Activated naive CD4-positive, alpha-beta T cell treated with anti-CD3 and anti-CD28 coated beads, Interleukin-2, amount 10 ng/mL, durations not matched to agents 7 days and 5 days (primary cell): ENCODE results near the gene ADRA2C.
A peak's percentile ranks its signal among the peaks of the same experiment; 100 is the strongest.

Experiments
- CTCF ChIA-PET: fragments of 350-600 bp; sonication (Branson Sonifier 250); formaldehyde crosslinking; loops from one replicate; lab custom pipeline; 2021; ENCODE audit warnings: antibody characterized with exemption; lab: Charles Lee
- DNase-seq: peaks from one replicate; pipeline ENCODE4 v3.0.0-alpha.2; 2020
- H3K27ac Mint-ChIP-seq: one replicate; pipeline ENCODE4 v1.8.0; 2021; ENCODE audit warnings: mild to moderate bottlenecking, moderate library complexity, mixed read lengths
- H3K27me3 Mint-ChIP-seq: one replicate; pipeline ENCODE4 v1.8.0; 2021; ENCODE audit warnings: mild to moderate bottlenecking, mixed read lengths
- H3K36me3 Mint-ChIP-seq: one replicate; pipeline ENCODE4 v1.8.0; 2021; ENCODE audit warnings: mixed read lengths
- H3K4me1 Mint-ChIP-seq: one replicate; pipeline ENCODE4 v1.8.0; 2021; ENCODE audit warnings: mixed read lengths
- H3K4me3 Mint-ChIP-seq: one replicate; pipeline ENCODE4 v1.8.0; 2021; ENCODE audit warnings: mild to moderate bottlenecking, moderate library complexity, mixed read lengths
- H3K9me3 Mint-ChIP-seq: one replicate; pipeline ENCODE4 v1.8.0; 2021; ENCODE audit warnings: mixed read lengths

ADRA2C gene

DNA sequence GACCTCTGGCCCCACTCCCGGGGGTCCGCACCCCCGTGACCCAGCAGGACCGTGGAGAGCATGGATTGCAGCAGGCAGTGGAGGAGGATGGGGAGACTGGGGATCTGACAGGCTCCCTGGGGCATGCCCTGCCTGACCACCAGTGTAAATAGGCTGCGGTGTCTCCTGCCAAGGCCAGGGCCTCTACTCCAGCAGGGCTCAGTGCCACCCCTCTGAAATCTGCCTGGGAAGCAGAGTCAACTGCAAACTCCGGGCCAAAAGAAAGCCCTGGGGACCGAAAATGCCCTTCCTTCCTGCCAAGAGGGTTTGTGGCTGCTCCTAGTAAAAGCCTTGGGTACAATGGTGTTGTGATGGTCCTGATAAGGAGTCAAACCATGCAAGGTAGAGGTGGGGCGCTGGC lies 6.4 kb downstream of the ADRA2C start:
- no peak for DNase-seq
- Mint-ChIP-seq H3K27ac (no peak overlapping the region), H3K9me3 (peaks cover under 1% of the 10 kb centered on the region), H3K4me1 (peaks cover 2% of the 10 kb centered on the region), H3K27me3 (peaks cover 37% of the 10 kb centered on the region), H3K4me3 (no peak overlapping the region), H3K36me3 (peaks cover under 1% of the 10 kb centered on the region)
- CTCF ChIA-PET, result no interaction called here

DNA sequence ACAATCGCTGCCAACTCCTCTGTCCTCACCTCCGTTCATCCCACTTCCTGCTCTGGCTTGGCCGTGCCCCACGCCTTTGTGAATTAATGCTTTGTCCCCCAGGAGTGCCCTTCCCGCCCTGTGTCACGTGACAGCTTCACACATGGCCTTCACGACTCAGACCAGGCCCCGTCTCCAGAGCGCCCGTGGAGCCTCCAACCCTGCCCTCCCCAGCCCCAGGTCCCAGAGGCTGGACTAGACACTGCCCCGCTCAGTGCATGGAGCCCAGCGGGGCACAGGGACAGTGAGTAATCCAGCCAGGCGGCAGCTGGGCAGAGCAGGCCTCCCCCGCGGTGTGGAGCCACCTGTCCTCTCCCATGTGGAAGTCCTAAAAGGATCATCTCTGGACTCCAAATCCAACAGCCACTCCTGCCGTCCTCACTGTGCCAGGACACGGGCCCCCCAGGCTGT lies 7.4 kb downstream of the ADRA2C start:
- Mint-ChIP-seq H3K27ac (no peak overlapping the region), H3K9me3 (no peaks in the 10 kb centered on the region), H3K4me1 (no peaks in the 10 kb centered on the region), H3K4me3 (no peak overlapping the region), H3K27me3 (peaks cover 27% of the 10 kb centered on the region), H3K36me3 (no peaks in the 10 kb centered on the region)
- CTCF ChIA-PET, result no interaction called here
- no peak for DNase-seq

DNA sequence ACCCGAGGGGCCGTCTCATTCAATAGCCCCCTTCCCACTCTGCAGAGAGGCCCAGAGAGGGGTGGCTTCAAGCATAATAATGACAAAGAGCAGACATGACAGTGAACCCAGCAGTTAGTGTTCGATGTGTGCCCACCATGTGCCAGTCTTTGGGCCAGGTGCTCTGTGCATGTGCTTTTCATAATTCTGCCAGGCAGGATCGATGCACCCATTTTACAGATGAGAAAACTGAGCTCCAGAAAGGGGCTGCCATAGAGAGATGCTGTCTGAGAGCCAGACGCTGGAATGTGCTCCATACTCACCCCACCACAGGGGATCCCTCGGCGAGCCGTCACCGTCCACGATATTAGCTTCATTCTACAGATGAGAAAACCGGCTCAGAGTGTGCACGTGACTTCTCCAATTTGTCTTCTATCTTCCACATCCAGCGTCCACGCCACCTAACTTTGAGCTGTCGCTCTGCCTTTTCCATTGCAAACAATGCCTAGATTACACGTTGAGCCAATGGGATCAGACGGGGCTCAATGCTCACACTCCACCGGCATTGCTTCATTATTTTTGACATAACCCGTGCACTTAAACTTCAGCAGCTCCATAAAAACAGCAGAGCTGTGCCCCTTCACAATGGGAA lies 8.2 kb downstream of the ADRA2C start:
- H3K9me3 Mint-ChIP-seq, result no peaks in the 10 kb centered on the region
- no peak for DNase-seq
- no peaks in the 10 kb centered on the region for H3K36me3 Mint-ChIP-seq
- H3K27me3 Mint-ChIP-seq, result peaks cover 19% of the 10 kb centered on the region
- CTCF ChIA-PET, result no interaction called here
- no peak overlapping the region for H3K4me3 Mint-ChIP-seq
- no peak overlapping the region for H3K27ac Mint-ChIP-seq
- H3K4me1 Mint-ChIP-seq, result no peaks in the 10 kb centered on the region

DNA sequence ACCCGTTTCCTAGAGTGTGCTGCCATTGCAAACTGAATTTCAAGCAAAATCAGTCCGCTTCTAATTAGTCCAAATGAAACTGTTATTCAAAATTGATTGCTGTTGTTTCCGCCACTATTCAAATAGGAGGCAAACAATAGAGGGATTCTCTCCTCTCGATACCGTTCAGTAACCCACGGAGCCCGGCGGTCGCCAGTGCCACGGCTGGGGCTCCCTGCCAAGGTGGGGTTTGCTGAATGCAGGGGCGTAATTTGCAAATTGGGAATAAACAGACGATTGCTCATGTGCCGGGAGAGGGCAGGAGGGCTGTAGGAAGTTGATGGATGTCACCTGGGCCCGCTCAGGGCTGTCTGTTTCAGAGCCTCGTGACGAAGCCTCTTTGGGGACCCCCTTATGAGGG lies 8.8 kb downstream of the ADRA2C start:
- Mint-ChIP-seq H3K9me3 (no peaks in the 10 kb centered on the region), H3K4me3 (no peak overlapping the region)

DNA sequence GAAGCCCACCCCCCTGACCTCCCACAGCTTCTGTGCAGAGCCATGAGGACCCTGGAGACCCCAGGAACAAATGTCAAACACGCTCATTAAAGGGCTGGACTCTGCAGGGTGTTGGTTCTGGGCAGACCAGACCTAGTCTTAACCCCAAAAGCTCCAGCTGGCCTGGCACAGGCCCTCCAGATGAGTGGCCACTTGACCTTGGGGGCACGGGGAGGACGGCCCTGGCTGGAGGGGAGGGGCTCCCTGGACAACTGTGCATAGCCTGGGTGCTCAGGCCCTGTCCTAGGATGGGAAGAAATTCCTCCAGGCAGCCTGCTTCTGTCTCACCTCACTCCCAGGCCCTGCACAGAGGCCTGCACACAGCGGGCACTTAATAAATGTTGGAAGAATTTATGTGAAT lies 9.4 kb downstream of the ADRA2C start:
- H3K27me3 Mint-ChIP-seq, result peaks cover 10% of the 10 kb centered on the region
- no peak overlapping the region for H3K4me3 Mint-ChIP-seq
- CTCF ChIA-PET, result no interaction called here
- no peaks in the 10 kb centered on the region for H3K9me3 Mint-ChIP-seq
- DNase-seq, result no peak
- no peak overlapping the region for H3K27ac Mint-ChIP-seq
- no peaks in the 10 kb centered on the region for H3K4me1 Mint-ChIP-seq
- H3K36me3 Mint-ChIP-seq, result no peaks in the 10 kb centered on the region

More for the DNA sequence above, 8.8 kb downstream of the ADRA2C start:
- Mint-ChIP-seq H3K36me3 (no peaks in the 10 kb centered on the region), H3K27ac (no peak overlapping the region), H3K27me3 (peaks cover 14% of the 10 kb centered on the region), H3K4me1 (no peaks in the 10 kb centered on the region)
- DNase-seq, result no peak
- CTCF ChIA-PET, result no interaction called here

DNA sequence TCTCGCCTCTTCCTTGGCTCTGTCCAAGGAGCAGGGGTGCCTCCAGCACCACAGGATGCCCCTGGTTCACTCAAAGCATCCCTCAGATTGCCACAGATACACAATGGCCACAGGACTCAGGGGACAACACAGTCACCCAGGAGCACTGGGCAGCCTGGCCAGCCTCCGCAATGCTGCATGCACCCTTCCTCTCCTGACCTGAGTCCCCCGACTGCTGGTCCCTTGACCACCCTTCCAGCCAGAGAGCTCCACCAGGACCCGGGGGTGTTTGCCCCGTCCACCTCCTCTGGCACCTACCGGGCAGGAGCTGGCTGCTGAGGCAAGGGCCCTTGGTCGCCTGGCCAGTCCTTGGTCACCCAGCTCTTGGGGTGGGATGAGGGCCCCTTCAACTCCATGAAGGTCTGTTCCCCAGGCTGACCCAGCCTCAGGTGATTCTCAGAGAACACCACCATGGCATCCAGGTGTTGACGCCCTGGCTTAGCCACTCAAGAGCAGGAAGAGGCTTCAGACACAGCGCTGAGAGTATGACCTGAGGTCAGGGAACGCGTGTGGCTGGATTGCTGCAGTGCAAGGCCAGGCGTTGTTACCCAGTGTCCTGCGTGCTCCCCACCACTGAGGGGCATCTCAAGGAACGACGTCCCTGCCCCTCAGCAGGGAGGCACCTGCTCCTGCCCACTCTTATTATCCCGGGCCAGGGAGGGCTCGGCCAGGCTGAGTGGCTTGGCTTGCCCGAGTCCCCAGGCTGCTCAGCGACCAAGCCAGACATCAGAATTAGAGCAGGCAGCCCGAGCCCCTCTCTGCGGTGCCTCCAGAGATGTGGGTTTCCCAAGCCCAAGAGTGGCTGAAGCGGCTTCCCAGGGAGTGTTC lies 10.2 kb downstream of the ADRA2C start:
- CTCF ChIA-PET, result no interaction called here
- no peak for DNase-seq
- Mint-ChIP-seq H3K4me3 (no peak overlapping the region), H3K27ac (no peak overlapping the region), H3K9me3 (peaks cover 5% of the 10 kb centered on the region), H3K36me3 (no peaks in the 10 kb centered on the region), H3K27me3 (peaks cover 2% of the 10 kb centered on the region), H3K4me1 (no peaks in the 10 kb centered on the region)

DNA sequence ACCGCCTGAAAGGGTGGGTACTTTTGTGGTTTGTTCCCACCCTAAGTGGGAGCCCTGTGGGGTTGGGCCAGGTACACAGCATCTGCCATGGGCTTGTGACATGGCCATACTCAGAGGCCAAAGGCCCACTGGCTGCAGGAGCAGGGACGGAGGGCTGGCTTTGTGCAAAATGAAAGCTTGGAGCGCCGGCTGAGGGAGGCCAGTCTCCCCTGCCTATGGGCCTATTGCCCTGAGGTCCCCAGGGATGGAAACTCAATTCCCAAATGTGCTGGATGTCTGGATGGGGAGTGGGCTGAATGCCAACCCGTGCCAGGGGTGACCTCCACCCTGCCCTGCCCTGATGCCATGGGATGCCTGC lies 10.8 kb downstream of the ADRA2C start:
- H3K9me3 Mint-ChIP-seq, result peaks cover 5% of the 10 kb centered on the region
- CTCF ChIA-PET, result no interaction called here
- no peak overlapping the region for H3K4me3 Mint-ChIP-seq
- H3K27ac Mint-ChIP-seq, result no peak overlapping the region
- no peak for DNase-seq
- no peaks in the 10 kb centered on the region for H3K4me1 Mint-ChIP-seq
- H3K27me3 Mint-ChIP-seq, result no peaks in the 10 kb centered on the region
- no peaks in the 10 kb centered on the region for H3K36me3 Mint-ChIP-seq

DNA sequence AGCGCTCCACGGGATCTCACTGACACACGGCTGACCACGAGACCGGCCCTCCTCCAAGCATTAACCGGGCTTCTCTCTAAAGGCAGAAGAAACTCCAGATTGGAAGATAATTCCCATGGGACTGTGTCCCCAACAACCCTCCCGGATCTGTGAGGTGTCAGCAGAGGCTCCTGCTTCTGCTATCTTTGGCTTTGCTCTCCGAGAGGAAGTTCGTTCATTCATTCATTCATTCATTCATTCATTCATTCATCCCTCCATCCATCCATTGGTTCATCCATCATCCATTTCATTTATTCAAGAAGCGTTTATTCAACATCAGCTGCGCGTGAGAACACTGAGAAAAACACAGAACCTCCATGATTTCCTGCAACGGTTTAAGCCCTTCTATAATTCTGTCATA lies 11.5 kb downstream of the ADRA2C start:
- Mint-ChIP-seq H3K36me3 (no peaks in the 10 kb centered on the region), H3K27me3 (no peaks in the 10 kb centered on the region), H3K4me3 (no peak overlapping the region), H3K4me1 (no peaks in the 10 kb centered on the region), H3K9me3 (peaks cover 5% of the 10 kb centered on the region), H3K27ac (no peak overlapping the region)
- DNase-seq, result no peak
- CTCF ChIA-PET, result no interaction called here

DNA sequence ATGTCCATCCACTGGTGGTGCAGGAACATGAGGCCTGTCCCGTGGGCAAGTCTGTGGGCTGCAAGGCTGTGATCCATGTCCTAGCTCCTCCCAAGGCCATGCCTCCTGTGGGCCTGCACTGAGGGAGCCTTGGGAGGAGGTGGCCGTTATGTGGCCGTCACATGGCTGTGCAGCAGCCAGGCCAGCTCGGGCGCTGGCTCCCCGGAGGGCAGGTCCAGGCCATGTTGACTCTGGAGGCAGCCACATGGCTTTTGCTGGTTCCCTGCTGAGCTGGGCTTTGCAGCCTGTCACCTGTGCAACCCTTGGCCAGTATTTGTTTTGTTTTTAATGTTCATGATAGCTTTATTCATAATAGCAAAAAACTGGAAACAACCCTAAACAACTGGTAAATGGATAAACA lies 13.3 kb downstream of the ADRA2C start:
- CTCF ChIA-PET, result no interaction called here
- no peak overlapping the region for H3K27ac Mint-ChIP-seq
- no peak for DNase-seq
- no peak overlapping the region for H3K4me3 Mint-ChIP-seq
- H3K27me3 Mint-ChIP-seq, result no peaks in the 10 kb centered on the region
- no peaks in the 10 kb centered on the region for H3K4me1 Mint-ChIP-seq
- H3K9me3 Mint-ChIP-seq, result peaks cover 5% of the 10 kb centered on the region
- no peaks in the 10 kb centered on the region for H3K36me3 Mint-ChIP-seq

DNA sequence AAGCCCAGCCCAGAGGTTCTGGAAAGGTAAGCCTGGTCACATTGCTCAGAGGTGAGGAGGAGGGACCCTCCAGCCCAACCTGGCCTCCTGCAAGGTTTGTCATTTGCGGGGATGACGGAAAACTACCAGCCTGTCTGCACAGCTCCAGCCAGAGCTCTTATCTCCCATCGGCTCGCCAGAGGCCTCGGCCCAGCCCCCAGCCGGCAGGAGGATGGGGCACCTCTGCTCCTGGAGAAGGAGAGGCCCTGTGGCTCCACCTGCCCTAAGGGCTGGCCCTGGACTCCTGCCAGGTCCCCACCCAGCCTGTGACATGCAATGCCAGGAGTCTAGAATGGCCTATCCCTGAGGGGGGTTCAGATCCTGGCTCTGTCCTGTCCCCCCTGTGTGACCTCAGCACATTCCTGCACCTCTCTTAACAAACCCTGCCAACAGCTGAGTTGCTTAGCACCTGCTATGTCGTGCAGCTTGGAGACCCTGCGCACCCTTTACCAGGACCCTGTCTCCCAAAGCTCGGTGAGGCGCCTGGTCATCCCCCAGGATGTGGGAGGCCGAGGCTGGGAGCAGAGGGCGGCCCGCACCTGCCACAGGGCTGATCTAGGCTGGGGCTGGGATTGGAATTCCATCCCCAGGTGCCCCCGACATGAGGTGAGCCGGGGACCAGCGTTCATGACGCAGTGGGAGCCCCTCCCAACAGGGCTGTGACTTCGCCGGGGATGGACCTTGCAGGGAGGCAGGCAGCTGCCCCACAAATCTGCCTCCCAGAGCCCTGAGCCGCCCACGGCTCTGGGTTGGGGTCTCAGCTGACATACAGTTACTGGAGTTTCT lies 14.4 kb downstream of the ADRA2C start:
- Mint-ChIP-seq H3K4me1 (no peaks in the 10 kb centered on the region), H3K4me3 (no peak overlapping the region), H3K9me3 (peaks cover 5% of the 10 kb centered on the region), H3K27me3 (no peaks in the 10 kb centered on the region), H3K27ac (no peak overlapping the region), H3K36me3 (no peaks in the 10 kb centered on the region)
- CTCF ChIA-PET, result no interaction called here
- no peak for DNase-seq

DNA sequence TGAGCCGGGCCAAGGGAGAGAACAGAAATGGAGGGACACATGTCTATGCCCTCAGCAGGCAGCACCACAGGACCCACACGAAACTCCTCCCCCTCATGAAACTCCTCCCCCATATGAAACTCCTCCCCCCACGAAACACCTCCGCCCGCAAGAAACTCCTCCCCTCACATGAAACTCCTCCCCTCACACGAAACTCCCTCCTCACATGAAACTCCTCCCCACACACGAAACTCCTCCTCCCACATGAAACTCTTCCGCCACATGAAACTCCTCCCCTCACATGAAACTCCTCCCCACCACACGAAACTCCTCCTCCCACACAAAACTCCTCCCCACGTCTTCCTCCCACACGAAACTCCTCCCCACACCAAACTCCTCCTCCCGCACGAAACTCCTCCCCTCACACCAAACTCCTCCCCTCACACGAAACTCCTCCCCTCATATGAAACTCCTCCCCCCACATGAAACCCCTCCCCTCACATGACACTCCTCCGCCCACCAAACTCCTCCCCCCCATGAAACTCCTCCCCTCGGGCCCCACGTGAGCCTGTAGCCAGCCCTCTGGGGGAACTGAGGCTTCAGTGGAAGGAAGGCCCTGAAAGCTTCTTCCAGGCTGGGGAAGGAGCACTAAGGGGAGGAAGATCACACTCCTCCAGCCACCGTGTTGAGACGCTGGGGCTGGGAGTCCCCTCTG lies 15.2 kb downstream of the ADRA2C start:
- no peak overlapping the region for H3K4me3 Mint-ChIP-seq
- H3K27ac Mint-ChIP-seq, result no peak overlapping the region
- CTCF ChIA-PET, result no interaction called here
- H3K36me3 Mint-ChIP-seq, result no peaks in the 10 kb centered on the region
- DNase-seq, result peak; percentile 30
- H3K9me3 Mint-ChIP-seq, result peaks cover 5% of the 10 kb centered on the region
- no peaks in the 10 kb centered on the region for H3K4me1 Mint-ChIP-seq
- H3K27me3 Mint-ChIP-seq, result no peaks in the 10 kb centered on the region

DNA sequence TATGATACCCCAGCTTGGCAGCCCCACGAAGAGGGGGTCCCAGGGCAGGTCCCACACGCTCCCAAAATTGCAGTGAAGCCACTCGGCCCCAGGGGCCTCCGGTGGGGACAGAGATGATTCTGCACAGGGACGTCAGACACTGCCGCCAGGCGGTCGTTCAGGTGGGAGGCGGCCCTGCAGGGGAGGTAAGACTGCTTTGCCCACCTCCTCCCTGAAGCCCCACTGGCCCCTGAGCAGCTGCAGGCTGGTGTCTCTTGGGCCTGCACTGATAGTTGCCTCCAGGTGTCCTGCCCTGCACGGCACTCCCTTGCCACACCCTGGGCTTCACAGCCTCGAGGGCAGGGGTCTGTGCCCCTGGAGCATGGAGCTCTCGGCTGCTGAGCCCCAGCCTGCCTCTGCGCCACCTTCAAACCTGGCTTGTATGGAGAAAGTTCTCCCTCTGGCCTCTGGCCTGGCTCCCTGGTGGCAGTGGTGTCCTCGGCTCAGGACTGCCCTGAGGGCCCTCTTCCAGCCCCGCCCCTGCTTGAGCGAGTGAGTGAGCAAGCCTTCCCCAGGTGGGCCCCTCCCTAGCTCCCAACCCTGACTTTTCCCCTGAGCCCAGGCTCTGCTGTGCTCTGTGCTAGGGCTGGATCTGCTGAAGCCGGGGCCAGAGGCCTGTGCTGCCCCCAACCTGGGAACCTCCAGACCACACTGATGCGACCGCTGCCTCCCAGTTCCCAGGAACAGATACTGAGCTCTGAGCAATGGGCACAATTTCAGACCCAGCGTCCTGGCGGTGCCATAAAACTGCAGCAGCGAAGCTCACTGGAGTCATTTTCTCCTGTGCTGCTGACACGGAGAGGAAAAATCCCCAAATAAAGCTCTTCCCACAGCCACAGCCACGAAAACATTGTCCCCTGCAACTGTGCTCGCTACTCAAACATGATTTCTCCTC lies 16.1 kb downstream of the ADRA2C start:
- CTCF ChIA-PET, result interaction anchor here (1.0 to 1.3 kb wide), 2 partner anchors 9 to 10 kb away, joined by 3 read pairs; no protein-coding TSS in a partner anchor
- no peak for DNase-seq
- Mint-ChIP-seq H3K27ac (no peak overlapping the region), H3K4me1 (no peaks in the 10 kb centered on the region), H3K9me3 (peaks cover 5% of the 10 kb centered on the region), H3K27me3 (no peaks in the 10 kb centered on the region), H3K36me3 (no peaks in the 10 kb centered on the region), H3K4me3 (no peak overlapping the region)

DNA sequence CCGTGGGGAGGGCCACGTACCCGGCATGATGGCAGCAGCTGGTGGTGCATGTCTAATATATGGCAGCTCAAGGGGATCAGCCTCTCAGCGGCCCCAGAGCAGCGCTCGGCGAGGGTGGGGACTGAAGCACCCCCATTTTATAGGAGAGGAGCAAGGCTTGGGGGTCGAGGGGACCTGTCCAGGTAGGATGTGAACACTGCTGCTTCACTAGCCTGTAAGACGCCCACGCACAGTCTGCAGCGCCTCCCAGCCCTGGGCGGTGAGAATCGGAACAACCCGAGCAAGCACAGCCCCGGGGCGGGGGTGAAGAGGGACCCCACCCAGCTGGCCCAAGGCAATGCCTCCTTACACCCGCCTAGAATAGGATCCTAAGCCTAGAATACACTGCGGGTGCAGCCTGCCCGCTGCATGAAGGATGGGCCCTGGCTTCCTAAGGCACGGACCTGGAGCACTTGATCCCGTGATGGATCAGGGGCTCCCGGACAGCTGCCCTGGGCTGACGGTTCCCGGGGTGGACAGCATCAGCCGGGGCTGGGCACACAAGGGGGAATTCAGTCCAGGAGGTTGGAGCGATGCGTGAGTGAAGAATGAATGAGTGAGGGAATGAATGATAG lies 17.6 kb downstream of the ADRA2C start:
- Mint-ChIP-seq H3K9me3 (peaks cover 5% of the 10 kb centered on the region), H3K27ac (peak overlapping the region; percentile 34), H3K4me1 (no peaks in the 10 kb centered on the region), H3K36me3 (no peaks in the 10 kb centered on the region), H3K27me3 (no peaks in the 10 kb centered on the region), H3K4me3 (no peak overlapping the region)
- DNase-seq, result no peak
- CTCF ChIA-PET, result interaction anchor here (1.3 to 1.4 kb wide), 2 partner anchors 9 to 304 kb away, joined by 3 read pairs; no protein-coding TSS in a partner anchor
